HepG2 (cell line): ENCODE measurements around the gene SFXN5. TPM values are rescaled to one million over a fixed set of nuclear protein-coding genes. Genes with fewer than 3 reads are reported as not detected.

Experiments used
- ATAC-seq: fragments of 200-7000 bp; cut with Tn5 transposase; 3 replicates; pipeline ENCODE4 v1.9.1; 2020; ENCODE audit warnings: mild to moderate bottlenecking, moderate library complexity
- BruUV-seq: library from RNA; stranded (reverse); fragments of 400-500 nt; replicated peaks from 2 replicates; lab custom pipeline; 2021; lab: Mats Ljungman, UMichigan
- CTCF ChIA-PET: fragments of 300-600 bp; formaldehyde crosslinking; extraction: SDS; loops from one replicate; lab custom pipeline; 2021; ENCODE audit warnings: low total read pairs, inconsistent platforms, low intra/inter-chr PET ratio; lab: Yijun Ruan, JAX
- POLR2A ChIA-PET: fragments of 350-600 bp; sonication (Branson Sonifier 250); formaldehyde crosslinking; loops from one replicate; lab custom pipeline; 2020; ENCODE audit warnings: antibody characterized with exemption, inconsistent platforms; lab: Yijun Ruan, JAX
- DNase-seq: peaks from one replicate; pipeline ENCODE4 v3.0.0-alpha.2; 2015; ENCODE audit warnings: low spot score
- FAIRE-seq: peaks from 3 replicates; lab custom pipeline; 2011; peaks lifted over from hg19 to GRCh38; lab: Jason Lieb, UNC
- H2AFZ ChIP-seq: one replicate; pipeline ENCODE4 v1.6.1; 2011; ENCODE audit warnings: low read length, inconsistent platforms
- H3K27ac ChIP-seq: fragments of 300-600 bp; 3 replicates; pipeline ENCODE4 v1.8.0; 2011; ENCODE audit warnings: mixed run types, mild to moderate bottlenecking, mixed read lengths, low read length, inconsistent platforms; ENCODE audit not compliant: insufficient read depth; ENCODE audit errors: extremely low read length
- H3K27me3 ChIP-seq, 2 experiments: fragments of 200-600 bp in 1 of 2; 2 replicates in 1 of 2; 3 replicates in 1 of 2; pipeline versions ENCODE4 v1.6.0 to v1.8.0; 2011; ENCODE audit warnings: low read length in 2 of 2, mild to moderate bottlenecking in 2 of 2, moderate library complexity in 2 of 2, inconsistent platforms in 1 of 2; ENCODE audit not compliant: insufficient read depth in 2 of 2, control insufficient read depth in 1 of 2
- H3K36me3 ChIP-seq, 2 experiments: fragments of 200-600 bp in 1 of 2; replicated peaks in 1 of 2; 2 replicates in 1 of 2; 3 replicates in 1 of 2; pipeline versions ENCODE4 v1.5.1 to v1.8.0; 2011; ENCODE audit warnings: low read length in 2 of 2, inconsistent platforms in 1 of 2; ENCODE audit not compliant: insufficient read depth in 2 of 2, control insufficient read depth in 1 of 2
- H3K4me1 ChIP-seq: 2 replicates; pipeline ENCODE4 v1.5.1; 2012; ENCODE audit warnings: low read length, inconsistent platforms; ENCODE audit not compliant: insufficient read depth
- H3K4me2 ChIP-seq: 2 replicates; pipeline ENCODE4 v1.6.0; 2011; ENCODE audit warnings: low read depth, low read length, inconsistent platforms
- H3K4me3 ChIP-seq, 3 experiments: fragments of 200-600 bp in 1 of 3; sonication (generic), shearing (Covaris generic) in 1 of 3; replicated peaks in 1 of 3; 2 replicates each; pipeline ENCODE4 v1.5.1; 2011 to 2016; ENCODE audit warnings: low read length in 3 of 3, inconsistent platforms in 2 of 3, low read depth in 2 of 3, mild to moderate bottlenecking in 2 of 3, control low read depth in 1 of 3, mixed read lengths in 1 of 3; ENCODE audit not compliant: insufficient read depth in 1 of 3
- H3K79me2 ChIP-seq: one replicate; pipeline ENCODE4 v1.6.1; 2011; ENCODE audit warnings: low read length, inconsistent platforms; ENCODE audit not compliant: insufficient read depth
- H3K9ac ChIP-seq: 2 replicates; pipeline ENCODE4 v1.6.0; 2011; ENCODE audit warnings: mild to moderate bottlenecking, low read depth, low read length, inconsistent platforms; ENCODE audit not compliant: insufficient read depth
- H3K9me3 ChIP-seq: 2 replicates; pipeline ENCODE4 v1.5.1; 2012; ENCODE audit warnings: mild to moderate bottlenecking, low read length
- H4K20me1 ChIP-seq: 2 replicates; pipeline ENCODE4 v1.6.0; 2011; ENCODE audit warnings: inconsistent platforms, mild to moderate bottlenecking, low read length, moderate library complexity; ENCODE audit not compliant: insufficient read depth
- ARID4A ChIP-seq: sonication (generic); formaldehyde crosslinking; IDR thresholded peaks from 2 replicates; pipeline ENCODE4 v1.5.0; 2020; ENCODE audit warnings: mild to moderate bottlenecking, missing genetic modification reagents, borderline replicate concordance
- ATF2 ChIP-seq: sonication (generic); formaldehyde crosslinking; IDR thresholded peaks from 2 replicates; pipeline ENCODE4 v1.4.0; 2020; ENCODE audit warnings: missing genetic modification reagents
- BATF2 ChIP-seq: sonication (generic); formaldehyde crosslinking; IDR thresholded peaks from 2 replicates; pipeline ENCODE4 v1.8.0; 2022; ENCODE audit warnings: mild to moderate bottlenecking, missing genetic modification reagents, moderate library complexity
- CENPBD1 ChIP-seq: sonication (generic); formaldehyde crosslinking; IDR thresholded peaks from 2 replicates; pipeline ENCODE4 v1.8.0; 2022; ENCODE audit warnings: missing genetic modification reagents, low read depth, mild to moderate bottlenecking, borderline replicate concordance
- CSRNP2 ChIP-seq: sonication (generic); formaldehyde crosslinking; conservative IDR thresholded peaks from 2 replicates; pipeline ENCODE4 v1.8.0; 2022; ENCODE audit warnings: low read depth, missing genetic modification reagents
- PAWR ChIP-seq: sonication (generic); formaldehyde crosslinking; IDR thresholded peaks from 2 replicates; pipeline ENCODE4 v1.4.0; 2020; ENCODE audit warnings: missing genetic modification reagents, mild to moderate bottlenecking, borderline replicate concordance
- RAD21 ChIP-seq: fragments of 450-650 bp; formaldehyde crosslinking; IDR thresholded peaks from 2 replicates; pipeline ENCODE4 v1.5.0; 2020; ENCODE audit warnings: mild to moderate bottlenecking
- TGIF2 ChIP-seq: IDR thresholded peaks from 2 replicates; pipeline ENCODE4 v1.6.1; 2016; ENCODE audit warnings: control low read depth, missing compliant biosample characterization
- THAP11 ChIP-seq: IDR thresholded peaks from 2 replicates; pipeline ENCODE4 v1.6.1; 2016; ENCODE audit warnings: missing biosample characterization, missing genetic modification reagents
- THYN1 ChIP-seq: sonication (generic); formaldehyde crosslinking; IDR thresholded peaks from 2 replicates; pipeline ENCODE4 v1.8.1; 2023; ENCODE audit warnings: low read depth, mild to moderate bottlenecking, moderate library complexity, missing genetic modification reagents, borderline replicate concordance
- ZBTB21 ChIP-seq: sonication (generic); formaldehyde crosslinking; IDR thresholded peaks from 2 replicates; pipeline ENCODE4 v1.4.0; 2020; ENCODE audit warnings: missing genetic modification reagents
- ZBTB46 ChIP-seq: sonication (generic); formaldehyde crosslinking; IDR thresholded peaks from 2 replicates; pipeline ENCODE4 v1.4.0; 2020; ENCODE audit warnings: mild to moderate bottlenecking, missing genetic modification reagents, borderline replicate concordance
- ZNF615 ChIP-seq: sonication (generic); formaldehyde crosslinking; IDR thresholded peaks from 2 replicates; pipeline ENCODE4 v1.5.0; 2020; ENCODE audit warnings: mild to moderate bottlenecking, missing genetic modification reagents, borderline replicate concordance
- WGBS: methylation state at CpG from one replicate; pipeline ENCODE4 v1.1.6; 2017; ENCODE audit warnings: low lambda C conversion rate; 5-methylcytosine and 5-hydroxymethylcytosine counted together
- in situ Hi-C: cut with HindIII; loops from 2 replicates; pipeline ENCODE4 v1.10.0; 2017; ENCODE audit warnings: low pct_unique_long_range_greater_than_20kb; ENCODE audit not compliant: extremely low pct_ligation_motif_present
- intact Hi-C: fragments of 100-400 bp; cut with micrococcal nuclease; formaldehyde crosslinking; loops from one replicate; pipeline ENCODE4 v1.10.0; 2022; ENCODE audit not compliant: unreplicated experiment
- polyA plus RNA-seq, 8 experiments: library from polyadenylated mRNA; depleted of rRNA in 3 of 8; stranded (reverse) in 7 of 8; unstranded in 1 of 8; fragments of >200 nt; fragmentation: Illumina TruSeq in 4 of 8; extraction: Trizol in 4 of 8; gene quantifications; 2 replicates each; pipeline versions ENCODE4 v1.2.1 to v1.2.3, GENCODE V29; 2011 to 2016; ENCODE audit warnings: low read depth in 4 of 8, missing spikeins in 1 of 8, mixed read lengths in 1 of 8; ENCODE audit not compliant: insufficient read depth in 1 of 8
- total RNA-seq, 5 experiments: library from RNA; depleted of rRNA; stranded (reverse); fragments of >200 nt; fragmentation: Illumina TruSeq; extraction: Trizol; gene quantifications; 2 replicates each; pipeline ENCODE4 v1.2.3, GENCODE V29; 2016; ENCODE audit warnings: low read depth in 1 of 5

SFXN5 gene
- total and polyA plus RNA-seq, 2 of the 13 experiments (the other 11 are each of a cell fraction or from before 2014, with no cell fraction given), result 34.9 to 37.4 TPM

- TF ChIP-seq ATF2 (CRISPR knock-in tag) (no peak), ZNF615 (CRISPR knock-in tag) (no peak), PAWR (no peak), ZBTB21 (no peak), RAD21 (CRISPR knock-in tag) (no peak), THYN1 (CRISPR knock-in tag) (no peak), CSRNP2 (CRISPR knock-in tag) (no peak), BATF2 (CRISPR knock-in tag) (no peak), TGIF2 (CRISPR knock-in tag) (no peak)
These were observed 89.3 kb downstream of the SFXN5 start (continued) for GRCh38 chr2:72982219-72982618.

- in situ Hi-C loops (no loop called here), intact Hi-C loops (no loop called here)
- H3K9me3 ChIP-seq, result no peaks in the 10 kb centered on the region
- H3K4me1 ChIP-seq, result peaks cover 19% of the 10 kb centered on the region
- H3K27me3 ChIP-seq, result no peaks in the 10 kb centered on the region
- H4K20me1 ChIP-seq, result no peaks in the 10 kb centered on the region
- ATAC-seq (no peak), DNase-seq (no peak), FAIRE-seq (no peak)
- no peak overlapping the region for H3K27ac ChIP-seq
- peaks cover 14 to 15% of the 10 kb centered on the region in 2 experiments; a peak in 4 of 5 replicates for H3K36me3 ChIP-seq
- 96% methylated on average over 5 of the region's 5 CpGs for WGBS
- H3K4me2 ChIP-seq, result no peak overlapping the region
- H3K9ac ChIP-seq, result no peak overlapping the region
- CTCF ChIA-PET, result no interaction called here
- POLR2A ChIA-PET, result no interaction called here
- no peak overlapping the region for H3K4me3 ChIP-seq
- H3K79me2 ChIP-seq, result no peaks in the 10 kb centered on the region
- TSS peak; percentile 25 for BruUV-seq
- no peak overlapping the region for H2AFZ ChIP-seq
- TF ChIP-seq CENPBD1 (CRISPR knock-in tag) (no peak), ARID4A (CRISPR knock-in tag) (no peak), ZBTB46 (CRISPR knock-in tag) (no peak), THAP11 (CRISPR knock-in tag) (no peak)
These were observed 90.0 kb downstream of the SFXN5 start for GRCh38 chr2:72981536-72981935.
